ENCODE results near the gene RGCC.

GRCh38 chr13:41502031-41502430 is 44.7 kb downstream of the RGCC start:
- TF ChIP-seq HOXA7 (CRISPR knock-in tag; IDR thresholded peaks at IDR 0.05) = no peak
- no peak for TF ChIP-seq HOXB13 (CRISPR knock-in tag; IDR thresholded peaks at IDR 0.05; ENCODE audit: low read depth)
